PC-9 (cell line): ENCODE data around the gene SLC7A8.

Experiments
- CTCF ChIP-seq: fragments of 200-600 bp; sonication (generic); conservative IDR thresholded peaks from 2 replicates; pipeline ENCODE4 v1.6.1; 2017; ENCODE audit warnings: mixed run types, antibody characterized with exemption, mild to moderate bottlenecking, moderate library complexity
- EZH2 ChIP-seq: fragments of 200-600 bp; sonication (generic); IDR thresholded peaks from 2 replicates; pipeline ENCODE4 v1.8.0; 2017; ENCODE audit warnings: antibody characterized with exemption, low read depth

- no peak for TF ChIP-seq CTCF
- TF ChIP-seq EZH2 = no peak
Observed at GRCh38 chr14:23159532-23159931, 23.9 kb downstream of the SLC7A8 start.
